Panc1 (cell line): Measurements from ENCODE around the gene TRMT6.

Source experiments
- SIN3A ChIP-seq: IDR thresholded peaks from 2 replicates; pipeline ENCODE4 v1.6.1; 2012; ENCODE audit warnings: low read depth, mild to moderate bottlenecking, low read length, moderate library complexity, borderline replicate concordance; ENCODE audit not compliant: insufficient read depth
- TF ChIP-seq, protein P1 (sequence below): fragments of 450-650 bp; IDR thresholded peaks from 2 replicates; pipeline ENCODE4 v1.5.1; 2017; ENCODE audit warnings: mild to moderate bottlenecking
- TF ChIP-seq, protein P2 (sequence below), 2 experiments: IDR thresholded peaks; 2 replicates each; pipeline ENCODE4 v1.6.1; 2011 to 2012; ENCODE audit warnings: low read depth in 2 of 2, control low read depth in 1 of 2, low read length in 1 of 2, mild to moderate bottlenecking in 1 of 2, moderate library complexity in 1 of 2; ENCODE audit not compliant: insufficient read depth in 1 of 2

DNA sequence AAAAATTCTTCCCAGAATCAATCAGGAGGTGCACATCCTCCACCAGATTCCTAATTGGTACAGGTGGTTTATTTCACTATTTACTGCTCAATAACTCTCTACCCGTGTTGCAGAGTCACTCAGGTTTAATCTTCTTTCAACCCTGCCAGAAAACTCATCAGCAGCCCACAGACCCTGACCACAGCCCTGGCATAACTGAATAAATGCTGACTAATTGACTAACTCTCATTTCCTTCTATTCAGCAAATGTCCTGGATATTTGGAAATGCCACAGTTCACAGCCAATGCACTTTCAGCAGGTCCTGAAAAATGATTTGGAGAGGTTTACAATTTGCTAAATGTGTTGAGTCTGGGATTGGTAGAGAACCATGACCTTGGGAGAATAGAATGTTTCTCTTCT, 62.3 kb downstream of the TRMT6 start:
- TF ChIP-seq, protein P1, sequence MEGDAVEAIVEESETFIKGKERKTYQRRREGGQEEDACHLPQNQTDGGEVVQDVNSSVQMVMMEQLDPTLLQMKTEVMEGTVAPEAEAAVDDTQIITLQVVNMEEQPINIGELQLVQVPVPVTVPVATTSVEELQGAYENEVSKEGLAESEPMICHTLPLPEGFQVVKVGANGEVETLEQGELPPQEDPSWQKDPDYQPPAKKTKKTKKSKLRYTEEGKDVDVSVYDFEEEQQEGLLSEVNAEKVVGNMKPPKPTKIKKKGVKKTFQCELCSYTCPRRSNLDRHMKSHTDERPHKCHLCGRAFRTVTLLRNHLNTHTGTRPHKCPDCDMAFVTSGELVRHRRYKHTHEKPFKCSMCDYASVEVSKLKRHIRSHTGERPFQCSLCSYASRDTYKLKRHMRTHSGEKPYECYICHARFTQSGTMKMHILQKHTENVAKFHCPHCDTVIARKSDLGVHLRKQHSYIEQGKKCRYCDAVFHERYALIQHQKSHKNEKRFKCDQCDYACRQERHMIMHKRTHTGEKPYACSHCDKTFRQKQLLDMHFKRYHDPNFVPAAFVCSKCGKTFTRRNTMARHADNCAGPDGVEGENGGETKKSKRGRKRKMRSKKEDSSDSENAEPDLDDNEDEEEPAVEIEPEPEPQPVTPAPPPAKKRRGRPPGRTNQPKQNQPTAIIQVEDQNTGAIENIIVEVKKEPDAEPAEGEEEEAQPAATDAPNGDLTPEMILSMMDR, result no peak
- TF ChIP-seq SIN3A, result no peak
- TF ChIP-seq, protein P2, sequence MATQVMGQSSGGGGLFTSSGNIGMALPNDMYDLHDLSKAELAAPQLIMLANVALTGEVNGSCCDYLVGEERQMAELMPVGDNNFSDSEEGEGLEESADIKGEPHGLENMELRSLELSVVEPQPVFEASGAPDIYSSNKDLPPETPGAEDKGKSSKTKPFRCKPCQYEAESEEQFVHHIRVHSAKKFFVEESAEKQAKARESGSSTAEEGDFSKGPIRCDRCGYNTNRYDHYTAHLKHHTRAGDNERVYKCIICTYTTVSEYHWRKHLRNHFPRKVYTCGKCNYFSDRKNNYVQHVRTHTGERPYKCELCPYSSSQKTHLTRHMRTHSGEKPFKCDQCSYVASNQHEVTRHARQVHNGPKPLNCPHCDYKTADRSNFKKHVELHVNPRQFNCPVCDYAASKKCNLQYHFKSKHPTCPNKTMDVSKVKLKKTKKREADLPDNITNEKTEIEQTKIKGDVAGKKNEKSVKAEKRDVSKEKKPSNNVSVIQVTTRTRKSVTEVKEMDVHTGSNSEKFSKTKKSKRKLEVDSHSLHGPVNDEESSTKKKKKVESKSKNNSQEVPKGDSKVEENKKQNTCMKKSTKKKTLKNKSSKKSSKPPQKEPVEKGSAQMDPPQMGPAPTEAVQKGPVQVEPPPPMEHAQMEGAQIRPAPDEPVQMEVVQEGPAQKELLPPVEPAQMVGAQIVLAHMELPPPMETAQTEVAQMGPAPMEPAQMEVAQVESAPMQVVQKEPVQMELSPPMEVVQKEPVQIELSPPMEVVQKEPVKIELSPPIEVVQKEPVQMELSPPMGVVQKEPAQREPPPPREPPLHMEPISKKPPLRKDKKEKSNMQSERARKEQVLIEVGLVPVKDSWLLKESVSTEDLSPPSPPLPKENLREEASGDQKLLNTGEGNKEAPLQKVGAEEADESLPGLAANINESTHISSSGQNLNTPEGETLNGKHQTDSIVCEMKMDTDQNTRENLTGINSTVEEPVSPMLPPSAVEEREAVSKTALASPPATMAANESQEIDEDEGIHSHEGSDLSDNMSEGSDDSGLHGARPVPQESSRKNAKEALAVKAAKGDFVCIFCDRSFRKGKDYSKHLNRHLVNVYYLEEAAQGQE (IDR thresholded peaks at IDR 0.05; ENCODE audit: insufficient read depth in 1 of 2, low read depth in 2 of 2, low read length in 1 of 2), result no peak
